ENCODE data around the gene JAK1. TPM values are rescaled to one million over a fixed set of nuclear protein-coding genes. Genes with fewer than 3 reads are reported as not detected.

Gene JAK1
- total and polyA plus RNA-seq, 9 of the 15 experiments (the other 6 are each of a cell fraction or from before 2014, with no cell fraction given): 9.7 to 44.1 (median 42.5) TPM

- Histone ChIP-seq H3K36me3 (ENCODE audit: control insufficient read depth, insufficient read depth, low read length) (no peaks in the 10 kb centered on the region), H3K27ac (ENCODE audit: extremely low read depth, low read depth, low read length) (no peak overlapping the region), H3K27me3 (ENCODE audit: control insufficient read depth in 2 of 2, insufficient read depth in 2 of 2, low read length in 2 of 2) (no peaks in the 10 kb centered on the region), H2AFZ (ENCODE audit: low read depth, low read length) (no peak overlapping the region), H4K20me1 (replicated peaks; ENCODE audit: control insufficient read depth, insufficient read depth, low read length) (peaks cover 10% of the 10 kb centered on the region; the same call in 1 of the 2 replicates), H3K9ac (ENCODE audit: insufficient read depth in 1 of 2, low read depth in 2 of 2, low read length in 2 of 2) (no peak overlapping the region), H3K4me2 (ENCODE audit: insufficient read depth, low read length) (no peak overlapping the region), H3K9me3 (replicated peaks; ENCODE audit: control insufficient read depth, insufficient read depth, low read depth, low read length) (no peaks in the 10 kb centered on the region), H3K4me1 (replicated peaks in 1 of 2; ENCODE audit: control insufficient read depth in 2 of 2, insufficient read depth in 2 of 2, low read length in 2 of 2) (peaks cover 4 to 23% of the 10 kb centered on the region in 2 experiments; a peak in 4 of 5 replicates), H3K4me3 (no peak overlapping the region), H3K9me1 (ENCODE audit: control insufficient read depth, insufficient read depth, low read length) (no peaks in the 10 kb centered on the region), H3K79me2 (ENCODE audit: control insufficient read depth, insufficient read depth, low read length) (peaks cover 41% of the 10 kb centered on the region)
- ATAC-seq (no peak), FAIRE-seq (no peak), DNase-seq (ENCODE audit: extremely low read depth in 1 of 4, low spot score in 3 of 4) (no peak)
- in situ Hi-C loops (cut with MboI): no loop called here
- intact Hi-C loops (cut with micrococcal nuclease): no loop called here
- ChIA-PET CTCF (ENCODE audit: low intra/inter-chr PET ratio) (interaction anchor here (0.7 kb wide), 1 partner anchor 19 kb away, joined by 3 read pairs; no protein-coding TSS in a partner anchor), POLR2A (interaction anchor here (1.3 to 1.7 kb wide), 3 partner anchors 11 to 14 kb away, joined by 4 to 8 read pairs (median 6); no protein-coding TSS in a partner anchor)
- 18% methylated on average over 2 of the region's 2 CpGs for WGBS (ENCODE audit: insufficient coverage, low coverage, missing lambda C conversion rate)
- no peak for TF ChIP-seq JUNB (CRISPR knock-in tag; conservative IDR thresholded peaks at IDR 0.05)
- no peak for TF ChIP-seq MTF1 (CRISPR knock-in tag; IDR thresholded peaks at IDR 0.05; ENCODE audit: borderline replicate concordance)
- no peak for TF ChIP-seq ZNF23 (CRISPR knock-in tag; IDR thresholded peaks at IDR 0.05)
- no peak for TF ChIP-seq SFPQ (IDR thresholded peaks at IDR 0.05; ENCODE audit: low read depth, low read length)
- TF ChIP-seq MBD2 (IDR thresholded peaks at IDR 0.05; ENCODE audit: borderline replicate concordance, low read depth): no peak
- TF ChIP-seq TEAD1 (CRISPR knock-in tag; IDR thresholded peaks at IDR 0.05): no peak
- no TSS peak for BruUV-seq (replicated peaks)
These were observed 44.0 kb downstream of the JAK1 start for GRCh38 chr1:64922336-64922735.

All from K562 (cell line).